NCI-H146 (cell line): ENCODE measurements around the gene SCP2.
A peak's percentile ranks its signal among the peaks of the same experiment; 100 is the strongest.

Experiments used
- DNase-seq: peaks from one replicate; lab custom pipeline; 2025; lab: John Stamatoyannopoulos, UW

SCP2 gene, protein sequence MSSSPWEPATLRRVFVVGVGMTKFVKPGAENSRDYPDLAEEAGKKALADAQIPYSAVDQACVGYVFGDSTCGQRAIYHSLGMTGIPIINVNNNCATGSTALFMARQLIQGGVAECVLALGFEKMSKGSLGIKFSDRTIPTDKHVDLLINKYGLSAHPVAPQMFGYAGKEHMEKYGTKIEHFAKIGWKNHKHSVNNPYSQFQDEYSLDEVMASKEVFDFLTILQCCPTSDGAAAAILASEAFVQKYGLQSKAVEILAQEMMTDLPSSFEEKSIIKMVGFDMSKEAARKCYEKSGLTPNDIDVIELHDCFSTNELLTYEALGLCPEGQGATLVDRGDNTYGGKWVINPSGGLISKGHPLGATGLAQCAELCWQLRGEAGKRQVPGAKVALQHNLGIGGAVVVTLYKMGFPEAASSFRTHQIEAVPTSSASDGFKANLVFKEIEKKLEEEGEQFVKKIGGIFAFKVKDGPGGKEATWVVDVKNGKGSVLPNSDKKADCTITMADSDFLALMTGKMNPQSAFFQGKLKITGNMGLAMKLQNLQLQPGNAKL

DNA sequence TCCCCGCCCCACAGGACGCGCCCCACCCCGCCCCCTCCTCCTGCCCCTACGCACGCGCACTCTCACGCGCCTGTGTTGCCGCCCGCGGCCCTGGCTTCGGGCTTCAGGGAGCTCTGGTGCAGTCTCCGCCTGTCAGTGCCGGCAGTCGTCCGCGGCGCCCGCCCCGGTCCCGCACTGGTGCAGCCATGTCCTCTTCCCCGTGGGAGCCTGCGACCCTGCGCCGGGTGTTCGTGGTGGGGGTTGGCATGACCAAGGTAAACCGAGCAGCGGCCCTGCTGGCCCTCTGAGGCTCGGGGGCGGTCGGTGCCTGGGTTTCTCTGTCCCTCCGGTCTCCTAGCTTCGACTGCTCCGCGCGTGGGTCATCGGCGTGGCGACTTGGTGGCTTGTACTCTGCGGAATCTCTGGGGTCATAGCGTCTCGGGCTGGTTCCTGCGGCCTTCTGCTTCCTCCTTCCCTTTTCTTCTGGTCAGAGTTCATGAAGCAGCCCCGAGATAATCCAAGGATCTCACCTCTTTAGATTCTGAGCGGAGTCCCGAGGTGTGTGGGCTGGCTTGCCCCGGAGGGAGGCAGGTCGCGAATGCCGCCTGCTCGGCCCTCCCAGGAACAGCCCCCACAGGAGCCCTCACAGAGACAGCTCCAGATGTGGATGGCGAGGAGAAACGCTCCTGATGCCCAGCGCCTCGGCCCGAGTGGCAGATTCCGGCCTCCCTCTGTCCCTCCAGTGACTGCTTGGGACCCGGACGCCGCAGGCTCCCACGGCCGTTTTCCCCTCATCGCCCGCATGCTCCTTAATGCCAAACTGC, at the start of gene SCP2:
SCP2 (plus strand) TSS at position 65 of the 803 bp plus-strand sequence; CDS start at position 186, 121 bp downstream.
- DNase-seq: peak; percentile 75

DNA sequence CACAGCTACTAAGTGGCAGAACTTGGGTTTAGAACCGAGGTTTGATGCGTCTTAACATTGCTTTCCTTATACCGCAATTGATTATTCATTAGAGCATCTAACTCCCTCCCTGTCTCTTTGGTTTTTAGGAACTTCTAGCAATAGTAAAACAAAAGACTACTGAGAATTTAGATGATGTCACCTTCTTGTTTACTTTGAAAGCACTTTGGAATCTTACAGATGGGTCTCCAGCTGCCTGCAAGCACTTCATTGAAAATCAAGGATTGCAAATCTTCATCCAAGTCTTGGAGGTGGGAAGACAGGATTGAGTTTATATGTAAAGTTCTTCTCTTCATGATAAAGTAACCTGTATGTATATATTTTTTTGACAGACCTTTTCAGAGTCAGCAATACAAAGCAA, 49.5 kb upstream of the SCP2 start:
- DNase-seq: no peak

DNA sequence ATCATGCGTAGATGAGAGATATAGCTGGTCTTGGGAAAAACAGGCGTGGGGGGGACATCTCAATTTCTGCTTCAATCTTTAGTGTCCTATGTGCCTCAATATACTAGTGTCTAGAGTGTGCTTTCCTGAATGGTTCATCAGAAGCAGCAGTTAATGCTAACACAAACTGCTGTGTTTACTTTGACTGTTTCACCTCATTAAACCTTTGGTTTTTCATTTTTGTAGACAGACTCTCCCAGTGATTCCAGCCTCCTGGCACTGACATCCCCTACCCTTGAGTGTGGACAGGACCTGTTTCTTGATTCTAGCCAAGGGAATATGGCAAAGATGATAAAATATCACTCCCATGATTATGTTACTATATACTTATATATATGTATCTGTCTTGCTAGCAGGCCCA, 46.9 kb upstream of the SCP2 start:
- no peak for DNase-seq

DNA sequence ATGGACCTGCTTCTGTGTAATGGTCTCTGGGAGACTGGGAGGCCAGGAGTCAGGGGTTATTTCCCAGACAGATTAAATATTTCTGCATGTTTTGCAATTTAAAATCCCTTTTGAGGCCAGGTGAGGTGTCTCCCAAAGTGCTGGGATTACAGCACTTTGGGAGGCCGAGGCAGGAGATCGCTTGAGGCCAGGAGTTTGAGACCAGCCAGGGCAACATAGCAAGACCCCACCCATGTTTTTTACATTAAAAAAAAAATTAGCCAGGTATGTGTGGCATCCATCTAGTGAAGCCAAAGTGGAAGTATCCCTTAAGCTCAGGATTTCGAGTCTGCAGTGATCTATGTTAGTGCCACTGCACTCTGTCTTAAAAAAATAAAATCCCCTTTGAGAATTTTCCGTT, 39.6 kb upstream of the SCP2 start:
- DNase-seq: no peak

DNA sequence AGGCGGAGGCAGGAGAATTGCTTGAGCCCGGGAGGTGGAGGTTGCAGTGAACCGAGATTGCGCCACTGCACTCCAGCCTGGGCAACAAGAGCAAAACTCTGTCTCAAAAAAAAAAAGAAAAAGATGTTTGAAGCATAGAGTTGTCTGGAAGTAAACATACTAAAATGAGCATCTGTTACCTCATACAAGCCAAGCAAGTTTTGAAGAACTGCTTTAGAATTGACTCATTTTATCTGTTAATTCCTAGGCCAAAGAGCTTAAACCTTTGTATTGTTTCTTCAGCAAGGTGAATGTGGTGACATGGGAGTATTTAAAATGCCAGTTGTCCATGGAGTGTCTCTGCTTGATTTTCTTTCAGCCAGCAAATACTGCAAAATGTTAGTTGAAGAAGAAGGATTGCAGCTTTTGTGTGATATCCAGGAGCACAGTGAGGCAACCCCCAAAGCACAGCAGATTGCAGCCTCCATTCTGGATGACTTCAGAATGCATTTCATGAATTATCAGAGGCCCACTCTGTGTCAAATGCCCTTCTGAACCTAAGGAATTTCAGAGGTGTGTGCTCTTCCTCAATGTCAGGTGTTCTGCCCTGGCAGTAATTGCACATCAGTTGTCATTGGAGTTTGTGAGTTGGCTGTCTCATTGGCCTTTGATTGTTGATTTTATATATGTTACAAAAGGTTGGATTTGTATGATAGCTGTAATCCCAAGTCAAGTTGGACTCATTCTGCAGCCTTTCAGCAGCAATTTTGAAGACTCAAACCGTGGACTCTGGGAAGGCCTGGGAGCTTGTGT, 34.5 kb upstream of the SCP2 start:
- DNase-seq: no peak

DNA sequence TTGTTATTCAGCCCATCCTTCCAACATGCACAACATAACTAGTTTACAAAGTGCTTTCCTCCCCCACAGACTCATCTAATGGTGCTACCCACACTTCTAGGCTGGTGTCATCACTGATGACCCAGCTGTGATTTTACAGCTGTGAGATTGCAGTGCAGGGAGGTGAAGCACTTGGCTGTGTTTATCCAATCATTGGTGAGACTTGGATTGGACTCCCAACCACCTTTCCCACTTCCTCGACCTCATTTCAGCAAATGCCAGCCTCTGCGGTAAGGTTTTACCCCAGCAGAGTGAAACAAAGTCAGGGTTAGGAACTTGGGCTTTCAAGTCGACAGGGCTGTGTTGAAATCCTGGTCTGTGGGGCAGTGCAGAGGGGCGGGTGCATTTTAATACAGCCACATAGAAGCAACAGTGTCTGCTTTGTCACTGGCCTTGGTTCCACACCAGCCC, 27.6 kb upstream of the SCP2 start:
- DNase-seq: no peak

DNA sequence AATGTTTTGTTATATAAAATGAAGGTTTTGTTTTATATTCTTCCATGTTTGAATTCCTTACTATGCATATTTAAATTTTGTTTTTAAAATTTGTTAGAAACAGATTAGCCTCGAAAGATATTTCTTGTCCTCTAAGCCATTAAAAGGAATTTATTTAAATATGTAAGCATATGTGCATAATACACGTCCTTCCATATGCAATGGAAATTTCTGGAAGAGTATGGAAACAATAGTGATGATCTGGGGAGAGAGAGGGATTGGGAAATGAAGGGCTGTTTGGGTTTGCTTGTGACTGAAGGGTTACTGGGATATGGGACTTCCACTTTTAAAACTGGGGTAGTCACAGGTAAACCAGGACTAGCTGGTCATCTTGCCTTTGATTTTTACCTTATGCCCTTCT, 26.7 kb upstream of the SCP2 start:
- no peak for DNase-seq

DNA sequence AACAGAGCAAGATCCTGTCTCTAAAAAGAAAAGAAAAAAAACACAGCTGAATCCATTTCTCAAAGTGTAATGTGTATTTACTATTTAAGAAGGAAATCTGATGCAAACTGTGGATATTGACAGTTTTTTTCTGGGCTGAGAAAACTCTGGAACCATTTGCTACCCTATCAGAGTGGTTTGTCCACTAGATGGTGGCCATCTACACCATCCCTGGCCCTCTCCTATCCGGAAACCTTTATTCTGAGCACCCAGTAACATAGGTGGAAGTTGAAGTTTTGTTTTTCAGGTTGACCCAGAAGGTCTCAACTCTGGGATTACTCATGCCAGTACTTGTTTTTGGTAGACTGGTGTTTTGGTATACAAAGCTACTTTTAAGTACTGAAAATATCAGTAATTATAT, 25.7 kb upstream of the SCP2 start:
- no peak for DNase-seq

DNA sequence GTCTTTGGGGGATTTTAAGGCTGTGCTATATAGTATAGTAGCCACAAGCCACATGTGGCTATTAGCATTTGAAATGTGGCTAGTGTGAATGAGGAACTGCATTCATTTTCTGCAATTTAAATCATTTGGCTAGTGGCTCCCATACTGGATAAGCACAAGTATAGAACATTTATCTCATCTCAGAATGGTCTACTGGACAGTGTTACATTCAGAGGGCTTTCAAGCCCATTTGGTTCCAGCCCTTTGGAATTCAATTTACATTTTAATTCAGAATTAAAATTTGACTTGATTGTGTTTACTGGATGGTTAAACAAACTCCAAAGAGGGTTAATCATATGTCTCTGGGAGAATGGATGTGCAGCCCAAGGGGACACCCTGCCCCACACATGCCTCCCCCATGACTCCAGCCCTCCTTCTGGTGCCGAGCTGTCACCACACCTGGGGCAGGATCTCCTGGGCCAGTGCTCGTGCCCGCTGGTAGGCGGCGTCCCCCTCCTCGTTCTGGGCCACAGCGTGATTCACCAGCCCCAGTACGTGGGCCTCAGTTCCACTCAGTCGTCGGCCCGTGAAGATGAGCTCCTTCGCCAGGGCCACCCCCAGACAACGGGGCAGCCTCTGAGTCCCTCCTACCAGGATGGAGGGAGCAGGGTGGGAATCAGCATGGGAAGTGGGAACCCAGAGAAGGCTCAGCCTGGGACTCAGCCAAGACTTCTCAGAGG, 22.7 kb upstream of the SCP2 start:
- no peak for DNase-seq

DNA sequence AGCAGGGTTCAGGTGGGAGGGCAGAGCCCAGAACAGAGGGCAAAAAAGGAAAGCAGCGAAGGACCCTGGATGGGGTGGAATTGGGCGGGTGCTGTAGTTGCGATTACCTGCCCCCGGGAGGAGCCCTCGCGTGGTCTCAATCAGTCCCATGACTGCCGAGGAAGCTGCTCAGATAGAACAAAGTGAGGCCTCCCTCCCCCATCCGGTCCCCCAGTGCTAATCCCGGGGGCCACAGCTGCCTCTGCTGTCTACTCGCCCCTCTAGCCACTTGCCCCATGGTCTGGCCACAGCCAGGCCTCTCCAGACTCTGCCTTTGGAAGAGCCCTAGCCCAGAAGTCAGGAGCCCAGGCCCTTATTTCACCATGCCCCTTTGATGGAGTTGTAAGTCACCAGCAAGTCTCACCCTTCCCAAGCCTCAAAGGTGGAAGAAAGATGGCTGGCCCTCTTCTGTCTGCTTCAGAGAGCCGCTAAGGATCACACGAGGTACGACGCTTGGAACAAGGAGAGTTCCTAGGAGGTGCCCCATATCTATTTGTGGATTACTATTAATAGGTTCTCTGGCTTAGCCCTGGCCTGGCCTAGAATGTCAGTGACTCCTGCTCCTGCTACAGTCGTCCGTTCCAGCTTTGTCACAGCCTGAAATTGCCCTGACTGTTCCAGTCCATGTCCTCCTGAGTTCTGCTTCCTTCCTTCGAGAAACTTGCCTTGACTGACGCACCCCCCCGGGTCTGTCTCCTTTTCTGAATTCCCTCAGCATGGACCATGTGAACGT, 22.0 kb upstream of the SCP2 start:
- peak; percentile 51 for DNase-seq

DNA sequence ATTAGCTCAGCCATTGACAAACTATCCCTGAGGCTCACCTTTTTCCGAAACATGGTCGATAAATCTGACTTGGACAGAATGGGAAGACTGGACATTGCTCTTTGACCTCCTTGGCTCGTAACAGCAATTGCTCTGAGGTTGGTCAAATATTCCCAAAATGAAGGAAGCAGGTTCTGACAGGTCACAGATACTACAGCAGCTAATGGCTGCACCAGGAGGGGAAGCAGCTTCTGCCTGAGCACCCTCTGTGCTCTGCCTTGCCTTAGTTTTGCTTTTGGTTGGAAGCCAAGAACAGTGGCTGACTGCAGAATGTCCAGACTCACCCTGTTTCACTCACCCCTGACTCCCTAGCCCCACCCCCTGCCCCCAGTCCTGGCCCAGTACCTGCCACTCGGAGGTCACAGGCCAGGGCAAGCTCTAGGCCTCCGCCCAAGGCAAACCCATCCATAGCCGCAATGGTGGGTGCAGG, 20.9 kb upstream of the SCP2 start:
- DNase-seq: no peak

DNA sequence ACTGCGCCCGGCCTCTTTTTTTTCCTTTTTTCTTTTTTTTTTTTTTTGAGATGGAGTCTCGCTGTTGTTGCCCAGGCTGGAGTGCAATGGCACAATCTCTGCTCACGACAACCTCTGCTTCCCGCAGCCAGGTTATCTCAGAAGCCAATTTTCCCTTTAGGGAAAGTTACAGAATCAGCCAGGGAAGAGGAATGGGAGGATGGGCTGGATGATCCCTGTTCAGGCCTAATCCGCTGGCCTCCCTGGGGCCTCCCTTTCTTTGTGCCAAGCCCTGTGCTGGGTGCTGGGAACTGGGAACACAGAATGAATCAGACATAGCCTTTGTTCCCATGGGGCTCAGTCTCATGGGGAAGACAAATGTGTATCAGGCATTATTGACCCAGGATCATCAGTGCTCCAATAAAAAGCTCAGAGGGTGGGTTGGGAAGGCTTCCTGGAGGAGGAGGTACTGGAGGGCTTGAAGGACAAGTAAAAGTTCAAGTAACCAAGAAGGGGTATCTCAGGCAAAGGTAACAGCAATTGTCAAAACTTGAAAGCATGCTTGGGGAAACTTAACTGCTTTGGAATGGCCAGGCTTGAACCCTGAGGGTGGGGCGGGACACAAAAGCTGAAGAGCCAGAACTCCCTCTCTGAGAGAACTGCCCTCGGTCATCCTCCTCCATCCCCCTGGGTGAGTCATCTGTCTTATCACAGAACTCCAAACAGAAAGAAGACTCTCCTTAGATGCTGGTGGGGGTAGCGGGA, 19.8 kb upstream of the SCP2 start:
- no peak for DNase-seq

DNA sequence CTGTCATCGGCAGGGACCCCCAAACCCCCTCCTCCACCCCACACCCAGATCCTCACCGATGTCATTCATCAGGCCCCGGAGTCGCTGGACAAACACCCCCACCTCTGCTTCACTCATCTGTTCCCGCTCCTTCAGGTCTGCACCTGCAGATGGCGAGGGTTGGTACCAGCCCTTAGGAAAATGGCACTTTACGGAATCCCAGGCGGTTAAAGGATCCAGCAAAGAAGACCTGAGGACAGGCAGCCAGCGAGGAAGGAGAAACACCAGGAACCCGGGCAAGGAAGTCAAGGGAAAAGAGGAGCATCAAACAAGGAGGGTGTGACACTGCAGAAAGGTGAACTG, 19.3 kb upstream of the SCP2 start:
- no peak for DNase-seq

DNA sequence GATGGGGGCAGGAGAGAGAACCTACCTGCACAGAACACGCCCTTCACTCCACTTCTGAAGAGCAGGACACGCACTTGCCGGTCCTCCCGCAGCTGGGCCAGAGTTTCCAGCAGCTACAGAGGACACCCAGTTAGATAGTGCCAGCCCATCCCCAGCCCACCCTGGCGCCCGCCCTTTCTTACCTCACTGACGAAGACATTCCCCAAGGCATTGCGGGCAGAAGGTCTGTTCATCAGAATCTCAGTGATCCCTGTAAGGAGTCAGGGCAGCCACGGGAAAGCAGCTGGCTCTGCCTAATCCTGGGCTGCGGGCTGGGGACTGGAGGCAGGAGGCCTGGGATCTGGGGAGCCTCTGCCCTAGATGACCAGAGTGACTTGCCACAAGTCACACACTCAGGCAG, 15.5 kb upstream of the SCP2 start:
- no peak for DNase-seq

DNA sequence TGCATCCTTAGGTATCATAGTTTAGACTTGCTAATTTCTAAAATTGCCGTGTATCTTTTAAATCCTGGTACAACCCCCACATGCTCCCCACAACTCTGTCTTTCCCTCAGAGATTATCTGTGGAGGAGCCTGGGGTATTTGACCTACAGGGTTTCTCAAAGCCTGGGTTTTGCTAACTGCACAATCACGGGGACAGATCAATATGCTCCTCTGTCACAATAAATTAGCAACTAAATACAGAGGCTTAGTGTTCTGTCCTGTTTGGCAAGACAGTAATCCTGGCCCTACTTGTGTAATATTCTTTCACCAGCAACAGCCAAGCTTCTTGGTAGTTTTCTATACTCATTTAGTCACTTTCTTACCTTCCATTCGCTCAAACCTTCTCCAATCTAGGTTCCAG, 14.1 kb upstream of the SCP2 start:
- DNase-seq: no peak

DNA sequence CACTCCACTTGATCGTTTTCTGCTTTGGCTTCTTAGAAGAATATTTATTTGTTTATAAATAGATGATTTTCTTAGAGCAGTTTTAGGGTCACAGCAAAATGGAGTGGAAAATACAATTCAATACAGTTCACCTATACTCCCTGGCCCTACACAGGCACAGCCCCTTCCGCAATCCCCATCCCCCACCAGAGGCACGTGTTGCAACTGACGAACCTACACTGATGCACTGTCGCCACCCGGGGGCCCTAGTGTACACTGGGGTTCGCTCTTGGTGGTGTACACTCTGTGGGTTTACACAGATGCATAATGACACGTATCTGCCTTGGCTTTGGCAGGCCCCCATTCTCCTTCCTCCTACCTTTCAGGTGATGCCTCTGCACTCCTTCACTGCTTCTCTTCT, 13.5 kb upstream of the SCP2 start:
- DNase-seq: no peak

DNA sequence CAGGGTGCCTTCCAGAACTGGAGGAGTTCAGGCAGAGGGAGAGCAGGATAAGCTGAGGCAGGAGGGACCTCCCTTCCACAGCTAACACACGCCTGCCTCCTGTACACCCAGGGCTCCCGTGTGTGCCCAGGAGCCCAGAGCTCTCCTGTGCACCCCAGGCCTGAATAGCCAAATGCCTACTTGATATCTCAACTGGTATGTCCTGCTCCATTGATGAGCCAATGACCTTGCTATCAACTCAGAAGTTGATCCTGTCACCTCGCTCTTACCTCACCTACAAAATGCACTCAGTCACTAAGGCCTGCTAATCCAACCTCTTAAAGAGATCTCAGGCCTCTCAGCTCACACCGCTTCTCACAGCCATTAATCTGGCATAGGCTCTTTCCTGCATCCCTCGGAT, 12.6 kb upstream of the SCP2 start:
- DNase-seq: no peak

DNA sequence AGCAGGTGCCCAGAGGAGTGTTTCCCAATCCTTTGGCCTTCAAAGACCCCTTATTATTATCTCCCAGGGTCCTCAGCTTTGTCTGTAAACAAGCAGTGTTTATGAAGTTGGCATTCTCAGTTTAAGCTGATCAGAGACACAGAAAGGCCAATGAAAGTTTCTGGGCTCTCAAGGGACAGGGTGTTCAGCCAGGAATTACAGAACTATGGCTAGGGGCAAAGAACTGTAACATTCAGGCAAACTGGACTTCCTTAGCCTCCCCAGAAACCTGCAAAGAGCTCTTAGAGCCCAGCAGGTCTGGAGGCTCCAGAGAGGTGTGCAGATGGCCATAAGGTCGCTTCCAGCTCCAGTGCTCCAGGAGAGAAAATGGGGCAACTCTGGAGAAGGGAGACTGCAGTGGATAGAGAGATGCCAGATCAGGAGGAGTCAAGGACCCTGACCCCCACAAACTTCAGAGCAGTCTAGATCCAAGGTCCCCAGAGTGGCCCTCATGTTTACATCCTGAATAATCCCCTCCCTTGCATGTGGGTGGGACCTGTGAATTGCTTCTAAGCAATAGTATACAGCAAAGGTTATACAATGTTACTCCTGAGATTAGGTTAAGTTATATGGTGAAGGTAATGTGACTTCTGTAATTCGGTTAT, 11.7 kb upstream of the SCP2 start:
- DNase-seq: no peak

DNA sequence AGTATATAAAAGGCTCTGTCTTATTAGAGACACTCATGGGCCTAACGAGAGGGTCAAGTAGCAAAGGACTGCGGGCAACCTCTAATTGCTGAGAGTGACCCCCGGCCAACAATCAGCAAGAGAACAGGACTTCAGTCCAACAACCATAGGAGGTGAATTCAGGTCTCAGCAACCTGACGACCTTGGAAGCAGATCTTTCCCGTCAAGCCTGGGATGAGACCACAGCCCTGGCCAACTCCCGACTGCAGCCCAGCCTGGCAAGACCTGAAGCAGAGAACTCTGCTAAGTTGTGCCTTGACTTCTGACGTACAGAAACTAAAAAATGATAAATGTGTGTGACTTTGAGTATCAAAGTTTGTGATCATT, 11.2 kb upstream of the SCP2 start:
- DNase-seq: no peak
